HG03196 (cell line): ENCODE results near the gene POLN.
"Not testable (repeated sequence)": the region's sequence is repeated elsewhere in the genome, so short reads cannot be mapped to it uniquely, and the experiment has no call there.

Experiments used
- ATAC-seq: cut with Tn5 transposase; IDR thresholded peaks from one replicate; pipeline ENCODE4 v1.9.1; 2021; ENCODE audit not compliant: unreplicated experiment

Gene POLN

GRCh38 chr4:2275546-2276251 lies 33.8 kb upstream of the POLN start:
- no peak for ATAC-seq

- ATAC-seq: not testable (repeated sequence)
These were observed 33.1 kb upstream of the POLN start for GRCh38 chr4:2275044-2275397.

GRCh38 chr4:2274320-2275043 lies 32.6 kb upstream of the POLN start:
- no peak for ATAC-seq

GRCh38 chr4:2273657-2274319 lies 31.9 kb upstream of the POLN start:
- ATAC-seq: no peak

GRCh38 chr4:2273221-2273620 lies 31.3 kb upstream of the POLN start:
- ATAC-seq: no peak

- ATAC-seq: no peak
These were observed 30.9 kb upstream of the POLN start for GRCh38 chr4:2272828-2273120.

GRCh38 chr4:2272026-2272827 lies 30.3 kb upstream of the POLN start:
- ATAC-seq: no peak

GRCh38 chr4:2271279-2272025 lies 29.5 kb upstream of the POLN start:
- no peak for ATAC-seq

- ATAC-seq: no peak
These were observed 28.6 kb upstream of the POLN start for GRCh38 chr4:2270341-2271165.

- no peak for ATAC-seq
These were observed 27.8 kb upstream of the POLN start for GRCh38 chr4:2269618-2270163.

GRCh38 chr4:2269206-2269531 lies 27.2 kb upstream of the POLN start:
- ATAC-seq: no peak

GRCh38 chr4:2268357-2269205 lies 26.7 kb upstream of the POLN start:
- no peak for ATAC-seq

GRCh38 chr4:2267841-2268240 lies 25.9 kb upstream of the POLN start:
- no peak for ATAC-seq

GRCh38 chr4:2267320-2267811 lies 25.4 kb upstream of the POLN start:
- no peak for ATAC-seq

GRCh38 chr4:2266821-2267220 lies 24.9 kb upstream of the POLN start:
- ATAC-seq: no peak

GRCh38 chr4:2266181-2266580 lies 24.3 kb upstream of the POLN start:
- ATAC-seq: no peak

GRCh38 chr4:2265113-2266110 lies 23.5 kb upstream of the POLN start:
- ATAC-seq: no peak
